BE2C (cell line): ENCODE data around the gene C17orf78.
A peak's percentile ranks its signal among the peaks of the same experiment; 100 is the strongest.
"Not testable (repeated sequence)": the region's sequence is repeated elsewhere in the genome, so short reads cannot be mapped to it uniquely, and the experiment has no call there.

Source experiments
- DNase-seq: peaks from one replicate; pipeline ENCODE4 v3.0.0-alpha.2; 2020
- H3K27me3 ChIP-seq: fragments of 250-450 bp; sonication (Bioruptor Pico); 2 replicates; pipeline ENCODE4 v1.5.1; 2020; ENCODE audit warnings: mild to moderate bottlenecking
- H3K36me3 ChIP-seq: fragments of 250-450 bp; sonication (Bioruptor Pico); 2 replicates; pipeline ENCODE4 v1.5.1; 2020; ENCODE audit warnings: mild to moderate bottlenecking
- H3K4me1 ChIP-seq: fragments of 250-450 bp; sonication (Bioruptor Pico); 2 replicates; pipeline ENCODE4 v1.5.1; 2020
- H3K4me3 ChIP-seq: 2 replicates; pipeline ENCODE4 v1.5.1; 2011; ENCODE audit warnings: low read depth, low read length
- H3K9me3 ChIP-seq: fragments of 250-450 bp; sonication (Bioruptor Pico); 2 replicates; pipeline ENCODE4 v1.5.1; 2020
- TF ChIP-seq, protein P1 (sequence below): IDR thresholded peaks from 2 replicates; pipeline ENCODE4 v1.5.1; 2012; ENCODE audit warnings: mild to moderate bottlenecking, low read depth, low read length

C17orf78 gene

DNA sequence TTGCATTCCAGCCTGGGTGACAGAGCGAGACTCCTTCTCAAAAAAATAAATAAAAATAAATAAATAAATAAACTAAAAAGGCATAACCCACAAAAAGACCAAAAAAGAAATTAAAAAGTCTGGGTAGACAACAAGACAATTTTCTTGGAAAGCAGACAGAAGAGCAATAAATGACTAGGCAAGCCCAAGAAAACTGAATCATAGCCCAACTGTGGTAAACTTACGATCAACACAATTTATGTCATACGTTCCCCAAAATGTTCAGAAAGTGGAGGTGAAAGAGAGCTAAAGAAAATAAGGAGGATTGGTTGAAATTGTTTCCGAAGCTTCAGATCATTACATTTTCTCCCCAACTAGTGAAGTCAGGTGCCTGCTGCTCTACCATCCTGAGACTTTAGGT lies 31.3 kb upstream of the C17orf78 start:
- DNase-seq: no peak
- H3K9me3 ChIP-seq: no peaks in the 10 kb centered on the region
- TF ChIP-seq, protein P1, sequence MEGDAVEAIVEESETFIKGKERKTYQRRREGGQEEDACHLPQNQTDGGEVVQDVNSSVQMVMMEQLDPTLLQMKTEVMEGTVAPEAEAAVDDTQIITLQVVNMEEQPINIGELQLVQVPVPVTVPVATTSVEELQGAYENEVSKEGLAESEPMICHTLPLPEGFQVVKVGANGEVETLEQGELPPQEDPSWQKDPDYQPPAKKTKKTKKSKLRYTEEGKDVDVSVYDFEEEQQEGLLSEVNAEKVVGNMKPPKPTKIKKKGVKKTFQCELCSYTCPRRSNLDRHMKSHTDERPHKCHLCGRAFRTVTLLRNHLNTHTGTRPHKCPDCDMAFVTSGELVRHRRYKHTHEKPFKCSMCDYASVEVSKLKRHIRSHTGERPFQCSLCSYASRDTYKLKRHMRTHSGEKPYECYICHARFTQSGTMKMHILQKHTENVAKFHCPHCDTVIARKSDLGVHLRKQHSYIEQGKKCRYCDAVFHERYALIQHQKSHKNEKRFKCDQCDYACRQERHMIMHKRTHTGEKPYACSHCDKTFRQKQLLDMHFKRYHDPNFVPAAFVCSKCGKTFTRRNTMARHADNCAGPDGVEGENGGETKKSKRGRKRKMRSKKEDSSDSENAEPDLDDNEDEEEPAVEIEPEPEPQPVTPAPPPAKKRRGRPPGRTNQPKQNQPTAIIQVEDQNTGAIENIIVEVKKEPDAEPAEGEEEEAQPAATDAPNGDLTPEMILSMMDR: no peak
- H3K4me3 ChIP-seq: no peak overlapping the region
- peaks cover 37% of the 10 kb centered on the region for H3K36me3 ChIP-seq
- H3K4me1 ChIP-seq: no peaks in the 10 kb centered on the region
- no peaks in the 10 kb centered on the region for H3K27me3 ChIP-seq

DNA sequence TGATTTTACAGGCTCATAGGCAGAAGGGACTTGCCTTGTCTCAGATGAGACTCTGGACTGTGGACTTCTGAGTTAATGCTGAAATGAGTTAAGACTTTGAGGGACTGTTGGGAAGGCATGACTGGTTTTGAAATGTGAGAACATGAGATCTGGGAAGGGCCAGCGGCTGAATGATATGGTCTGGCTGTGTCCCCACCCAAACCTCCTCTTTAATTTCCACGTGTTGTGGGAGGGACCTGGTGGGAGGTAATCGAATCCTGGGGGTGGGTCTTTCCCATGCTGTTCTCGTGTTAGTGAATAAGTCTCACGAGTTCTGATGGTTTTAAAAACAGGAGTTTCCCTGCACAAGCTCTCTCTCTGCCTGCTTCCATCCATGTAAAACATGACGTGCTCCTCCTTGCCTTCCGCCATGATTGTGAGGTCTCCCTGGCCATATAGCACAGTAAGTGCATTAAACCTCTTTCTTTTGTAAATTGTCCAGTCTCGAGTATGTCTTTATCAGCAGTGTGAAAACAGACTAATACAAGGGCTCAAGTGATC lies 28.9 kb upstream of the C17orf78 start:
- not testable (repeated sequence) for H3K27me3 ChIP-seq, H3K4me1 ChIP-seq, DNase-seq, H3K4me3 ChIP-seq, H3K9me3 ChIP-seq
- H3K36me3 ChIP-seq: peaks cover 31% of the 10 kb centered on the region

GRCh38 chr17:37356796-37357569 lies 18.8 kb upstream of the C17orf78 start:
- DNase-seq, H3K9me3 ChIP-seq, H3K27me3 ChIP-seq: not testable (repeated sequence)
- Histone ChIP-seq H3K4me1 (peaks cover 10% of the 10 kb centered on the region), H3K36me3 (peaks cover 22% of the 10 kb centered on the region), H3K4me3 (peak overlapping the region; percentile 97)

DNA sequence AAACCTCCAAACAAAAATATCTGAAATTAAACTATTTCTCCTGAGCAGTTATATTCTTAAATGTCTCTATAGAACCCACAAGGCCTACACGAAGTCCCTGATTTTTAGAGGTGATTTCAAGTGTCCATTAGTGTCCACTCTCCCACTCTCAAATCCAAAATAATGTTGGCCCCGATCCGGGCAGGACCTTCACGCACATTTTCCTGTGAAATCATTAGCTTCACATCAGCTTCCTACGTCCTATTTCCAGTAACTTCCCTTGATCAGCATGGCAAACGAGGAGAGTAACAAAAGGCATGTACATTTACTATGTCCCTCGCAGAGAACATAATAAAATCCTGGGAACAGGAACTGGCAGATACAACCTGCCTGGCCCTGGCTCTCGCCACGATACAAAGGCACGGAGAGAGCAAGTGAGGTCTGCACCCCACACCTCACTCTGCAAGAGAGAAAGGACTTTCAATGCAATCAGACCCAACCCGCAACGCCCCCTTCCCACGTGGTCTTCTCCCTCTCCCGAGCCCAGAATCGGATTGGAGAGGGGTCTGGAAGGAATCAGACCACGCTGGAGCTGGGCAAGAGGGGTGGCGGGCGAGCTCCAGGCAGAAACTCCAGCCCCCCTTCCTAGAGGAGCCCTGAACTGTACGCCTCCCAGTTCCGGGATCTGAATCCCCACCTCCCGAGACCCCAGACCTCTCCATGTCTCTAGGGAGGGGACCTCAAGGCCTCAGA lies 17.5 kb upstream of the C17orf78 start:
- DNase-seq: peak; percentile 84
- Histone ChIP-seq H3K9me3 (no peaks in the 10 kb centered on the region), H3K4me3 (peak overlapping the region; percentile 97), H3K27me3 (no peaks in the 10 kb centered on the region), H3K4me1 (peaks cover 10% of the 10 kb centered on the region), H3K36me3 (peaks cover 18% of the 10 kb centered on the region)
- TF ChIP-seq, protein P1: no peak

- H3K4me1 ChIP-seq: peaks cover 10% of the 10 kb centered on the region
- peak; percentile 96 for DNase-seq
- TF ChIP-seq, protein P1: no peak
- H3K27me3 ChIP-seq: no peaks in the 10 kb centered on the region
- peaks cover 17% of the 10 kb centered on the region for H3K36me3 ChIP-seq
- no peaks in the 10 kb centered on the region for H3K9me3 ChIP-seq
- H3K4me3 ChIP-seq: peak overlapping the region; percentile 97
Measured at GRCh38 chr17:37358830-37359681, 16.7 kb upstream of the C17orf78 start.

- no peaks in the 10 kb centered on the region for H3K27me3 ChIP-seq
- H3K4me3 ChIP-seq: peak overlapping the region; percentile 48
- peaks cover 10% of the 10 kb centered on the region for H3K4me1 ChIP-seq
- DNase-seq: no peak
- no peaks in the 10 kb centered on the region for H3K9me3 ChIP-seq
- TF ChIP-seq, protein P1: no peak
- H3K36me3 ChIP-seq: peaks cover 11% of the 10 kb centered on the region; the same call in 1 of the 2 replicates
Measured at GRCh38 chr17:37359682-37360188, 16.1 kb upstream of the C17orf78 start.
